Coronary artery (tissue), 2 donors: ENCODE data around the gene COMMD1.

Experiments
- DNase-seq: peaks from one replicate; pipeline ENCODE4 v3.0.0-alpha.2; 2017; ENCODE audit warnings: low spot score
- H3K27ac ChIP-seq, 2 donors: fragments of 200-600 bp; sonication (generic); one replicate each; pipeline ENCODE4 v1.5.1; 2016 to 2019
- H3K4me3 ChIP-seq: fragments of 200-600 bp; sonication (generic); 2 replicates; pipeline ENCODE4 v1.5.1; 2016; ENCODE audit warnings: mild to moderate bottlenecking, moderate library complexity
- CTCF ChIP-seq: fragments of 200-600 bp; sonication (generic); IDR thresholded peaks from one replicate; pipeline ENCODE4 v1.5.1; 2019; ENCODE audit warnings: antibody characterized with exemption

Gene COMMD1

GRCh38 chr2:61924895-61925663 lies 19.6 kb downstream of the COMMD1 start:
- no peak for DNase-seq
- Histone ChIP-seq H3K4me3 (no peak overlapping the region), H3K27ac (no peak overlapping the region)
- TF ChIP-seq CTCF: no peak

GRCh38 chr2:61926531-61927477 lies 21.3 kb downstream of the COMMD1 start:
- TF ChIP-seq CTCF: no peak
- Histone ChIP-seq H3K4me3 (no peak overlapping the region), H3K27ac (no peak overlapping the region)
- DNase-seq: no peak

- H3K4me3 ChIP-seq: no peak overlapping the region
- H3K27ac ChIP-seq: peak overlapping the region in 1 of 2 donors; percentile 43
- DNase-seq: no peak
- TF ChIP-seq CTCF: no peak
Measured at GRCh38 chr2:61928826-61929461, 23.5 kb downstream of the COMMD1 start.

GRCh38 chr2:61937098-61937497 lies 31.6 kb downstream of the COMMD1 start:
- DNase-seq: no peak
- H3K4me3 ChIP-seq: no peak overlapping the region
- no peak overlapping the region for H3K27ac ChIP-seq
- TF ChIP-seq CTCF: no peak

- Histone ChIP-seq H3K27ac (peak overlapping the region; percentile 16 to 65), H3K4me3 (no peak overlapping the region)
- TF ChIP-seq CTCF: no peak
- no peak for DNase-seq
Measured at GRCh38 chr2:61937886-61938285, 32.4 kb downstream of the COMMD1 start.

GRCh38 chr2:61938511-61938910 lies 33.0 kb downstream of the COMMD1 start:
- no peak for TF ChIP-seq CTCF
- Histone ChIP-seq H3K4me3 (no peak overlapping the region), H3K27ac (peak overlapping the region; percentile 16 to 65)
- no peak for DNase-seq
